ENCODE measurements around the gene DGKB.
A peak's percentile ranks its signal among the peaks of the same experiment; 100 is the strongest.

Gene DGKB

GRCh38 chr7:14229047-14229446 lies 673.5 kb downstream of the DGKB start:
- H3K4me3 ChIP-seq (ENCODE audit: low read length), result no peak overlapping the region
- no peak for DNase-seq (ENCODE audit: low read depth)
- TF ChIP-seq CTCF (conservative IDR thresholded peaks at IDR 0.05; ENCODE audit: low read length), result no peak

GRCh38 chr7:14228341-14228740 lies 674.2 kb downstream of the DGKB start:
- DNase-seq (ENCODE audit: low read depth), result peak; percentile 5
- TF ChIP-seq CTCF (conservative IDR thresholded peaks at IDR 0.05; ENCODE audit: low read length), result no peak
- H3K4me3 ChIP-seq (ENCODE audit: low read length), result no peak overlapping the region

GRCh38 chr7:14226126-14226525 lies 676.4 kb downstream of the DGKB start:
- TF ChIP-seq CTCF (conservative IDR thresholded peaks at IDR 0.05; ENCODE audit: low read length), result no peak
- DNase-seq (ENCODE audit: low read depth), result no peak
- H3K4me3 ChIP-seq (ENCODE audit: low read length), result no peak overlapping the region

- TF ChIP-seq CTCF (conservative IDR thresholded peaks at IDR 0.05; ENCODE audit: low read length), result no peak
- H3K4me3 ChIP-seq (ENCODE audit: low read length), result no peak overlapping the region
- DNase-seq (ENCODE audit: low read depth), result no peak
Observed at GRCh38 chr7:14219125-14219524, 683.4 kb downstream of the DGKB start.

GRCh38 chr7:14218338-14218737 lies 684.2 kb downstream of the DGKB start:
- H3K4me3 ChIP-seq (ENCODE audit: low read length), result no peak overlapping the region
- no peak for TF ChIP-seq CTCF (conservative IDR thresholded peaks at IDR 0.05; ENCODE audit: low read length)
- no peak for DNase-seq (ENCODE audit: low read depth)

GRCh38 chr7:14209896-14210484 lies 692.6 kb downstream of the DGKB start:
- H3K4me3 ChIP-seq (ENCODE audit: low read length), result no peak overlapping the region
- DNase-seq (ENCODE audit: low read depth), result no peak
- TF ChIP-seq CTCF (conservative IDR thresholded peaks at IDR 0.05; ENCODE audit: low read length), result no peak

GRCh38 chr7:14207711-14208110 lies 694.8 kb downstream of the DGKB start:
- no peak for DNase-seq (ENCODE audit: low read depth)
- TF ChIP-seq CTCF (conservative IDR thresholded peaks at IDR 0.05; ENCODE audit: low read length), result no peak
- H3K4me3 ChIP-seq (ENCODE audit: low read length), result no peak overlapping the region
